Neural progenitor cell (in vitro differentiated cells): ENCODE data around the gene C12orf56. TPM values are rescaled to one million over a fixed set of nuclear protein-coding genes. Genes with fewer than 3 reads are reported as not detected.
"Not testable (repeated sequence)": the region's sequence is repeated elsewhere in the genome, so short reads cannot be mapped to it uniquely, and the experiment has no call there.

Experiments
- DNase-seq: peaks from one replicate; pipeline ENCODE4 v3.0.0-alpha.2; 2016; ENCODE audit warnings: low spot score
- H2AFZ ChIP-seq: fragments of 200-600 bp; sonication (generic); replicated peaks from 2 replicates; pipeline ENCODE4 v1.6.1; 2016; ENCODE audit warnings: antibody characterized with exemption
- H3F3A ChIP-seq: fragments of 200-600 bp; sonication (generic); 2 replicates; pipeline ENCODE4 v1.6.1; 2016; ENCODE audit warnings: antibody characterized with exemption, low read depth
- H3K27ac ChIP-seq: fragments of 200-600 bp; sonication (generic); 2 replicates; pipeline ENCODE4 v1.5.1; 2016; ENCODE audit warnings: mild to moderate bottlenecking
- H3K27me3 ChIP-seq: fragments of 200-600 bp; sonication (generic); 2 replicates; pipeline ENCODE4 v1.6.1; 2016; ENCODE audit warnings: mild to moderate bottlenecking, moderate library complexity
- H3K36me3 ChIP-seq: fragments of 200-600 bp; sonication (generic); 2 replicates; pipeline ENCODE4 v1.5.1; 2016
- H3K4me1 ChIP-seq: fragments of 200-600 bp; sonication (generic); 2 replicates; pipeline ENCODE4 v1.6.1; 2016; ENCODE audit warnings: mixed run types
- H3K4me2 ChIP-seq: fragments of 200-600 bp; sonication (generic); 2 replicates; pipeline ENCODE4 v1.6.1; 2016
- H3K4me3 ChIP-seq: fragments of 200-600 bp; sonication (generic); 2 replicates; pipeline ENCODE4 v1.5.1; 2016
- H3K79me2 ChIP-seq: fragments of 200-600 bp; sonication (generic); 2 replicates; pipeline ENCODE4 v1.6.1; 2016; ENCODE audit warnings: low read depth
- H3K9ac ChIP-seq: fragments of 200-600 bp; sonication (generic); 2 replicates; pipeline ENCODE4 v1.6.1; 2016
- H3K9me3 ChIP-seq: fragments of 200-600 bp; sonication (generic); 2 replicates; pipeline ENCODE4 v1.5.1; 2016; ENCODE audit warnings: low read depth
- H4K20me1 ChIP-seq: fragments of 200-600 bp; sonication (generic); 2 replicates; pipeline ENCODE4 v1.6.1; 2016; ENCODE audit warnings: low read depth
- H3K27ac Mint-ChIP-seq: 3 replicates; pipeline ENCODE4 v1.8.0; 2021; ENCODE audit warnings: mixed read lengths
- H3K27me3 Mint-ChIP-seq: 2 replicates; pipeline ENCODE4 v1.8.0; 2022; ENCODE audit warnings: low read depth, mild to moderate bottlenecking, inconsistent platforms, moderate library complexity, mixed read lengths; ENCODE audit not compliant: insufficient read depth
- H3K36me3 Mint-ChIP-seq: 3 replicates; pipeline ENCODE4 v1.8.0; 2021; ENCODE audit warnings: mixed read lengths
- H3K4me1 Mint-ChIP-seq: 3 replicates; pipeline ENCODE4 v1.8.0; 2021; ENCODE audit warnings: mixed read lengths
- H3K4me3 Mint-ChIP-seq: 3 replicates; pipeline ENCODE4 v1.8.0; 2021; ENCODE audit warnings: mild to moderate bottlenecking, moderate library complexity, mixed read lengths
- H3K9me3 Mint-ChIP-seq: 3 replicates; pipeline ENCODE4 v1.8.0; 2020; ENCODE audit warnings: mixed read lengths
- CTCF ChIP-seq: fragments of 200-600 bp; sonication (generic); IDR thresholded peaks from 2 replicates; pipeline ENCODE4 v1.5.1; 2017; ENCODE audit warnings: antibody characterized with exemption, mild to moderate bottlenecking
- EZH2 ChIP-seq: fragments of 200-600 bp; sonication (generic); IDR thresholded peaks from 2 replicates; pipeline ENCODE4 v1.6.1; 2017; ENCODE audit warnings: antibody characterized with exemption, mild to moderate bottlenecking, moderate library complexity
- EZH2phosphoT487 ChIP-seq: fragments of 200-600 bp; sonication (generic); IDR thresholded peaks from 2 replicates; pipeline ENCODE4 v1.6.1; 2017; ENCODE audit warnings: antibody characterized with exemption
- total RNA-seq: library from RNA; depleted of rRNA; stranded (reverse); fragments of >200 nt; gene quantifications from 2 replicates; pipeline ENCODE4 v1.2.3, GENCODE V29; 2015; ENCODE audit warnings: low replicate concordance

The C12orf56 gene
- total RNA-seq, 1 donor from 2014 or later, result 4.2 TPM

- TF ChIP-seq CTCF (peak; percentile 20), EZH2 (no peak)
- H3K27me3 ChIP-seq, result no peaks in the 10 kb centered on the region
- Mint-ChIP-seq H3K4me1 (no peaks in the 10 kb centered on the region), H3K36me3 (no peaks in the 10 kb centered on the region), H3K9me3 (peaks cover 18% of the 10 kb centered on the region), H3K4me3 (no peak overlapping the region), H3K27me3 (no peaks in the 10 kb centered on the region), H3K27ac (no peak overlapping the region)
- no peak overlapping the region for H3K9ac ChIP-seq
- H3K4me1 ChIP-seq, result no peaks in the 10 kb centered on the region
- no peak overlapping the region for H3K4me2 ChIP-seq
- no peaks in the 10 kb centered on the region for H3F3A ChIP-seq
- no peaks in the 10 kb centered on the region for H3K79me2 ChIP-seq
- no peaks in the 10 kb centered on the region for H3K36me3 ChIP-seq
- DNase-seq, result no peak
- H3K4me3 ChIP-seq, result no peak overlapping the region
- H4K20me1 ChIP-seq, result no peaks in the 10 kb centered on the region
- H2AFZ ChIP-seq, result no peak overlapping the region
- no peaks in the 10 kb centered on the region for H3K9me3 ChIP-seq
- no peak overlapping the region for H3K27ac ChIP-seq
These were observed 38.4 kb downstream of the C12orf56 start for GRCh38 chr12:64352181-64352580.

- no peaks in the 10 kb centered on the region for H3K9me3 ChIP-seq
- peaks cover 5% of the 10 kb centered on the region for H3K4me1 Mint-ChIP-seq
- no peak overlapping the region for H3K4me3 ChIP-seq
- no peaks in the 10 kb centered on the region for H3K36me3 ChIP-seq
- no peaks in the 10 kb centered on the region for H3K4me1 ChIP-seq
- H3K27ac Mint-ChIP-seq, result no peak overlapping the region
- no peaks in the 10 kb centered on the region for H3K36me3 Mint-ChIP-seq
- no peak overlapping the region for H3K4me2 ChIP-seq
- no peak overlapping the region for H3K4me3 Mint-ChIP-seq
- TF ChIP-seq EZH2, result no peak
- TF ChIP-seq CTCF, result no peak
- no peak for TF ChIP-seq EZH2phosphoT487
- no peak overlapping the region for H3K27ac ChIP-seq
- no peak overlapping the region for H3K9ac ChIP-seq
- peaks cover 4% of the 10 kb centered on the region for H3K27me3 Mint-ChIP-seq
- H3K9me3 Mint-ChIP-seq, result peaks cover 14% of the 10 kb centered on the region
- H3F3A ChIP-seq, result no peaks in the 10 kb centered on the region
- no peaks in the 10 kb centered on the region for H3K27me3 ChIP-seq
- H4K20me1 ChIP-seq, result no peaks in the 10 kb centered on the region
- DNase-seq, result no peak
- H2AFZ ChIP-seq, result no peak overlapping the region
- H3K79me2 ChIP-seq, result no peaks in the 10 kb centered on the region
These were observed 39.3 kb downstream of the C12orf56 start for GRCh38 chr12:64351265-64351664.

GRCh38 chr12:64347630-64348029 is 42.9 kb downstream of the C12orf56 start:
- Mint-ChIP-seq H3K36me3 (no peaks in the 10 kb centered on the region), H3K9me3 (peaks cover 21% of the 10 kb centered on the region), H3K4me3 (no peak overlapping the region), H3K4me1 (peaks cover 6% of the 10 kb centered on the region), H3K27me3 (peaks cover 7% of the 10 kb centered on the region), H3K27ac (no peak overlapping the region)
- no peaks in the 10 kb centered on the region for H3K79me2 ChIP-seq
- no peaks in the 10 kb centered on the region for H3K27me3 ChIP-seq
- DNase-seq, result no peak
- no peak overlapping the region for H3K27ac ChIP-seq
- H2AFZ ChIP-seq, result no peak overlapping the region
- no peaks in the 10 kb centered on the region for H3K4me1 ChIP-seq
- TF ChIP-seq CTCF (no peak), EZH2 (no peak), EZH2phosphoT487 (no peak)
- H3K4me3 ChIP-seq, result no peak overlapping the region
- H3K9me3 ChIP-seq, result no peaks in the 10 kb centered on the region
- no peaks in the 10 kb centered on the region for H3K36me3 ChIP-seq
- H3K9ac ChIP-seq, result no peak overlapping the region
- H3K4me2 ChIP-seq, result no peak overlapping the region
- no peaks in the 10 kb centered on the region for H4K20me1 ChIP-seq
- H3F3A ChIP-seq, result no peaks in the 10 kb centered on the region

DNA sequence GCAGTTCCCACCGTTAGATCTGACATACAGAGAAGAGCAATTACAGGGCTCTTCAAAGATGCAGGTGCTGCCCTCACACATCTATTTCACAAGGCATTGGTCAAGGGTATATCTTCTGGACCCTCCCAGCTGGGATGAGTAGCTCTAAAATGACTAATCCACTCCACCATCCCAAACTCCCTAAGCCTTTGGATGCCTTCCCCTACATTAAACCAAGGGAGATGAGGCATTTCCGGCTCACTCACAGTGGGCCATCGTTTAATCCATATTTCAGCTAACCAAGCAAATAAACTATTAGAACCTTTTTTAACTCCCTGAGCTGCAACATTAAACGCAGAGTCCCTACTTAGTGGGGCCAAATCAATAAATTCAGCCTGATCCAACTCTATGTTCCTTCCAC is 45.9 kb downstream of the C12orf56 start:
- not testable (repeated sequence) for H3K79me2 ChIP-seq, H3K27ac ChIP-seq, H3K36me3 ChIP-seq, H3K4me2 ChIP-seq, H3K4me1 Mint-ChIP-seq, H2AFZ ChIP-seq, DNase-seq, H3K36me3 Mint-ChIP-seq, H3K27ac Mint-ChIP-seq, H4K20me1 ChIP-seq, H3F3A ChIP-seq, H3K27me3 ChIP-seq, H3K4me3 ChIP-seq, H3K9me3 ChIP-seq, H3K4me1 ChIP-seq, H3K27me3 Mint-ChIP-seq, H3K4me3 Mint-ChIP-seq, H3K9ac ChIP-seq
- peaks cover 14% of the 10 kb centered on the region for H3K9me3 Mint-ChIP-seq

DNA sequence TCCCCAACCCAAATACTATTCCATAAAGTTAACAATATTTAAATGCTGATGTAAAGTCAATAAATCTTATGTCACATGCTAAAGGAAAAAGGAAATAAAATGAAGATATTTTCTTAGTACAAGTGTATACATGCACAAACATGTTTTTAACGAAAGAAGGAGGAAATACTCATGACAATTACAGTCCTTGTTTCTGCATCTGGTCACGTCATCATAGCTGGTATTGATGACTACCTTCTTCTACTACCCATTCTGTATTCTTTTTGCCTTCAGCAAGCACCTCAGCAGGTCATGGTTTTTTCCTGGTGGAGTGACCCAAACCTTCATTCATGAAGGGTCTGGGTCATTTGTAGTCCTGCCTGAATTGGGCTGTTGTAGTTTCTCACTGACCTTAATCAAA is 50.0 kb downstream of the C12orf56 start:
- not testable (repeated sequence) for H3K79me2 ChIP-seq, H3K27me3 ChIP-seq, H4K20me1 ChIP-seq, DNase-seq, H3K4me1 ChIP-seq, H3K4me2 ChIP-seq, H3K27ac ChIP-seq, H3K4me1 Mint-ChIP-seq, H3K4me3 ChIP-seq, H3K4me3 Mint-ChIP-seq, H3K9ac ChIP-seq, H3K9me3 ChIP-seq, H3K36me3 Mint-ChIP-seq, H3F3A ChIP-seq, H3K36me3 ChIP-seq, H3K27ac Mint-ChIP-seq, H2AFZ ChIP-seq, H3K27me3 Mint-ChIP-seq
- peaks cover 12% of the 10 kb centered on the region for H3K9me3 Mint-ChIP-seq
